Measurements from ENCODE around the gene MYOF.
"Not testable (repeated sequence)": the region's sequence is repeated elsewhere in the genome, so short reads cannot be mapped to it uniquely, and the experiment has no call there.

The MYOF gene

GRCh38 chr10:93476756-93477155, 5.4 kb downstream of the MYOF start:
- DNase-seq (ENCODE audit: low read depth): no peak

DNA sequence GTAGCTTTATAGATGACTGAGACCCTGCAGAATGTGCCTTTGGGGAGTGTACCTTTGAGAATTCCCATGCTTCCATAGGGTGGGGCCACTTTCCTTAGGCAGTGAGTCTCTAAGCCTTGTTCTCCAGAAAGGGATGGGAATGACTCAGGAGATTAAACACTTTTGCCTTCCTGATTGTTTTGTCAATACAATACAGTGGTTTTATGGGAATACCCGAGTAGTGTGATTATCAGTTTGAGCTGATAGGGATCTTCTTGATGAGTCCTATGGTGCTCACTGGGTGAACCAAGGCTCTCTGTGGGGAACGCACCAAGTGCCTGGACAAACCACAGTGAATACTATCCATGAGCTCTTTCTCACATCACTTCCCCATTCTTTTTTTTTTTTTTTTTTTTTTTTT, 6.3 kb downstream of the MYOF start:
- DNase-seq (ENCODE audit: low read depth): no peak

- no peak for DNase-seq (ENCODE audit: low read depth)
Observed at GRCh38 chr10:93475227-93475626, 6.9 kb downstream of the MYOF start.

- DNase-seq (ENCODE audit: low read depth): no peak
Observed at GRCh38 chr10:93473804-93474472, 8.2 kb downstream of the MYOF start.

- no peak for DNase-seq (ENCODE audit: low read depth)
Observed at GRCh38 chr10:93473161-93473560, 9.0 kb downstream of the MYOF start.

- no peak for DNase-seq (ENCODE audit: low read depth)
Observed at GRCh38 chr10:93471110-93471651, 11.0 kb downstream of the MYOF start.

DNA sequence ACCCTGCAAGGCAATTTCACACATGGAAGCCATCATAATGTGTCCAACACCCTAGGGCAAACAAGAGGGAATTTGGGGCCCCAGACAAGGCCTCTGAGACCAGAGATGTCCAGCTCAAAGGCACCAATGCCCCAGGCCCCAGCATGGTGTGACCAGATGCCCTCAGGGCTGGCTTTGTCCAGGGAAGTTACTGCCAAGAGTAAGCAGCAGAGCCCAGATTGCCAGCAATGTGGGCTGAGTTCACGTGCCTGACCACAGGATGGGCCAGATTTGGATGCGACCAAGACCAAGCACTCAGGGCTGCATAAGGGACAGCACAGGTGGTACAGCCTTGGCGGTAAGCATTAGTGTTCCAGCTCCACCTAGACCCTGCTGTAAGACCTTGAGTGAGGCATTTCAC, 12.7 kb downstream of the MYOF start:
- DNase-seq (ENCODE audit: low read depth): no peak

DNA sequence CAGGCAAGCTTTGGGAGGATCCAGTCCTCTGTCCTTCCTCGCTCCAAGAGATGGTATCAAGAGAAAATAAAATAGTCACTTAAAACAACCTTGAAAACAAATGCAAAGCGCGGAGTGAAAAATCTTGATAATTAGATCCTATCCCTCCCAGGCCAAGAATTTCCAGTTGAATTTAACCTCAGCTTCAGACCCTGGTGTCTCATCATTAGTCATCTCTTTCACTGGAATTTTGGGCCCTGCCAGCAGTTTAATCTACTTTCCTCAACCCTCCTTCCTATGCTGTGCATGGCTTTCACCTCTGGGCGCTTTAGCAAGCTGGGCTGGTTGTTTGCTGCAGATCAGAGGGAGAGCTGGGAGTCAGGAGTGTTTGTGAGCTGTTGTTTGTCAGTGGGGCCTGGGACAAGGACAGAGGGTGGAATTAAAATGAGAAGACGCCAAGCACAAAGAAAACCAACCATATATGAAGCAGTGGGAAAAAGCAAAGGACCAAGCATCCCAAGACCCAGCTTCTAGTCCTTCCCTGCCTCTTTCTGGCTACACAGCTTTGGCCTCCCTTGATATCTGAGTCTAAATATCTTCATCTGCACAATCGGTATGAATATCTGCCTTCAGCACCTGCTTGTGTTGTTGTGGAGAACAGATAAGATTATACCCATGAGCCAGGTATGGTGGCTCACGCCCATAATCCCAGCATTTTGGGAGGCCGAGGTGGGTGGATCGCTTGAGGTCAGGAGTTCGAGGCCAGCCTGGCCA, 13.5 kb downstream of the MYOF start:
- no peak for DNase-seq (ENCODE audit: low read depth)

GRCh38 chr10:93467635-93468034, 14.5 kb downstream of the MYOF start:
- not testable (repeated sequence) for DNase-seq (ENCODE audit: low read depth)

GRCh38 chr10:93465806-93466675, 16.1 kb downstream of the MYOF start:
- no peak for DNase-seq (ENCODE audit: low read depth)

DNA sequence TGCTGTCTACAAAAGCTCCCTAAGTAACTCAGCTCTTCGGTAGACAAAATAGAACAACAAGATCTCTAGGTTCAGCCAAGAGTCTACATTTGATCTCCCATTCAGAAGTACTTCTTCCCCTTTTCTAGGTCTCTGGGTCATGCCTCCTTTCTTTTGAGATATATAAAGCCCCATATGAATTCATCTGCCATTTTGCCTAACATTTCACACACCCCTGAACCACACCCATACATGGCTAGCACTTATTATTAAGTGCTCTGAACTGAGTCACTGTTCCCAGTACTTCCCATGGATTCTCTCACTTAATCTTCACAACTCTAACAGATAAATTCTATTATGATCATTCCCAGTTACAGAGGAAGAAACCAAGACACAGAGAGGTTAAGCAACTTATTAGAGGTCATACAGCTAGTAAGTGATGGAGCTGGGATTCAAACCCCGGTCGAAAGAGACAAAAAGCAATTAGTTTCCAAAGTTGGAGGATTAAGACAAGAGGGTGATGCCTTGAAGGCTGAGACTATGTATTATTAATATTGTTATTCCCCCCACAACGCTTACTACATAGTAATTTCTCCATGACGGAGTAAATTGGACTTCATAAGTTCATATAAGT, 17.3 kb downstream of the MYOF start:
- no peak for DNase-seq (ENCODE audit: low read depth)

GRCh38 chr10:93463723-93464476, 18.2 kb downstream of the MYOF start:
- DNase-seq (ENCODE audit: low read depth): no peak

- no peak for DNase-seq (ENCODE audit: low read depth)
Observed at GRCh38 chr10:93462881-93463280, 19.3 kb downstream of the MYOF start.

- DNase-seq (ENCODE audit: low read depth): no peak
Observed at GRCh38 chr10:93462371-93462770, 19.8 kb downstream of the MYOF start.

DNA sequence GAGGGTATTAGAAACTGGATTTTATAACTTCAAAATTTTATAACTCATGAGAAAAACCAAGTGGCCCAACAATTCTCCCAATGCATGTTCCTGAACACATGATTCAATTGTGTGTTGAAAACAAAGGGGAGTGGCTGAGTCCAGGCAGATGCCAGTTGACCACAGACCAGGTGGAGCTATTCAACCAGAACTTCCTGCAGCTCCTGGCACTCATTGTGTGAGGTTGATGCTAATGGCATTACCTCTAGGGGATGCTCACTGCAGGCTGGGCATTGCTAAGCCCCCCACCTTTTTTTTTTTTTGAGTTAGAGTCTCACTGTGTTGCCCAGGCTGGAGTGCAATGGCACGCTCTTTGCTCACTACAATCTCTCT, 20.3 kb downstream of the MYOF start:
- no peak for DNase-seq (ENCODE audit: low read depth)

- no peak for DNase-seq (ENCODE audit: low read depth)
Observed at GRCh38 chr10:93461109-93461806, 20.9 kb downstream of the MYOF start.

DNA sequence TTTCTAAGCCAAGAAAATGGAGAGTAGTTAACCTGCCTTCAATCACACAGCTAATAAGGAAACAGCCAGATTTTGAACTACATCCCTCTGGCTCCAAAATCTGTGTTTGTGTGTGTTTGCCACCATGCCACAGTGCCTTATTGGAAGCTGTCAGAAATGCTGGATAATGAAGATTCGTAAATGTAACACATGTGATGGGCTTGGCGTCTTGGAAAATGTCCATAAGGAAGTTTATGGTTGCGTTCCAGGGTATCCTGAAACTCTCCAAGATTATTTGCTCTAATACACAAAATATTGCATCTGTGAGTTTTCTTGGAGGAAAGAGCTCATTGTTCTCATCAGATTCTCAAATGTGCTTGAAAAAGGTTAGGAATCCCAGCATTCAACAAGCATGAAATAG, 22.7 kb downstream of the MYOF start:
- no peak for DNase-seq (ENCODE audit: low read depth)

- DNase-seq (ENCODE audit: low read depth): no peak
Observed at GRCh38 chr10:93458821-93459257, 23.3 kb downstream of the MYOF start.

DNA sequence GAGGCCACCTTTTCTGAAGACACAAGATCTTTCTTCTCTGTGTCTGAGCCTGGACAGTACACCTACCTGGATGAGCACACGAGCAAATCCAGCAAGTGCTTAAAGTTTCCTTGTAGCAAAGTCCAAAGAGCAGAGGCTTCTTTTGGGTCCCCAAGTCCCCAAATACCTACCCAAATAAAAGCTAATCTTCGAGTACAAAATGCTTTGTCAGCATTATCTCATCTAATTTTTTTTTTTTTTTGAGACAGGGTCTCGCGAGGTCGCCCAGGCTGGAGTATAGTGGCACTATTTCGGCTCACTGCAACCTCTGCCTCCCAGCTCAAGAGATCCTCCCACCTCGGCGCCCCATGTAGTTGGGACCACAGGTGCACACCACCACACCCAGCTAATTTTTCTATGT, 24.6 kb downstream of the MYOF start:
- DNase-seq (ENCODE audit: low read depth): no peak

GRCh38 chr10:93456480-93456879, 25.7 kb downstream of the MYOF start:
- DNase-seq (ENCODE audit: low read depth): no peak

DNA sequence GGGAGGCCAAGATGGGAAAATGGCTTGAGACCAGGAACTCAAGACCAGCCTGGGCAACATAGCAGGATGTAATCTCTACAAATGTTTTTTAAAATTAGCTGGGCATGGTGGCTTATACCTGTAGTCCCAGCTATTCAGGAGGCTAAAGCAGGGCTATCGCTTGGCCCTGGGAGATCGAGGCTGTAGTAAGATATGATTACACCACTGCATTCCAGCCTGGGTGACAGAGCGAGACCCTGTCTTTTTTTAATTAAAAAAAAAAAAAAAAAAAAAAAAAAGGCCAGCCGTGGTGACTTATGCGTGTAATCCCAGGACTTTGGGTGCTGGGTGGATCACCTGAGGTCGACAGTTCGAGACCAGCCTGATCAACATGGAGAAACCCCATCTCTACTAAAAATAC, 27.4 kb downstream of the MYOF start:
- no peak for DNase-seq (ENCODE audit: low read depth)

Data from stimulated activated CD8-positive, alpha-beta memory T cell treated with anti-CD3 and anti-CD28 coated beads, Interleukin-15, amount 100 ng/mL, for 1 hour (primary cell).